Stimulated activated CD4-positive, alpha-beta T cell treated with anti-CD3 and anti-CD28 coated beads, TNF-alpha, amount 100 ng/mL, for 24 hours (primary cell): ENCODE data around the gene ARHGEF18.
"Not testable (repeated sequence)": the region's sequence is repeated elsewhere in the genome, so short reads cannot be mapped to it uniquely, and the experiment has no call there.

ENCODE experiments used
- DNase-seq, 3 experiments: peaks; one replicate each; pipeline ENCODE4 v3.0.0-alpha.2; 2020; ENCODE audit warnings: low read depth in 3 of 3

The ARHGEF18 gene

DNA sequence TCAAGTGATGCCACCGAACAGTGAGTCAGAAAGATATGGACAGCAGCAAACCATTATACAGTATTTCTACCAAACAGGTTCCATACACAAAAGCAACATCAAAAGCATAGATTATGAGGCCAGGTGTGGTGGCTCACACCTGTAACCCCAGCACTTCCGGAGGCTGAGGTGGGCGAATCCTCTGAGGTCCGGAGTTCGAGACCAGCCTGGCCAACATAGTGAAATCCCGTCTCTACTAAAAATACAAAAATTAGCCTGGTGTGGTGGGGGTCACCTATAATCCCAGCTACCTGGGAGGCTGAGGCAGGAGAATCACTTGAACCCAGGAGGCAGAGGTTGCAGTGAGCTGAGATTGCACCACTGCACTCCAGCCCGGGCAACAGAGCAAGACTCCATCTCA, 1.7 kb upstream of the ARHGEF18 start:
- DNase-seq, result not testable (repeated sequence)

DNA sequence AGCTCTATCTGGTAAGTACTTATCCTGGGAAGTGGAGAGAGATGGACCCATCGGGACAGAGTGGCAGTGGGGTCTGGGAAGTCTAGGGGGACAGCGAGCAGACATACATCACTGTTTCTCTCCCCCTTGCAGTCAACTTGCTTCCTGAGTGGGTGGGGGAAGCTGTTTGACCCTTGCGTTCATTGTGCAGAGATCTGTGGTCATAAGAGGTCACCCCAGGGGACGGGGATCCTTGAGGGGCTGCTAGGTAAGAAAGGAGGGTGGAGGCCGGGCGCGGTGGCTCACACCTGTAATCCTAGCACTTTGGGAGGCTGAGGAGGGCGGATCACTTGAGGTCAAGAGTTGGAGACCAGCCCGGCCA, 474 bp downstream of the ARHGEF18 start:
- DNase-seq, result no peak

DNA sequence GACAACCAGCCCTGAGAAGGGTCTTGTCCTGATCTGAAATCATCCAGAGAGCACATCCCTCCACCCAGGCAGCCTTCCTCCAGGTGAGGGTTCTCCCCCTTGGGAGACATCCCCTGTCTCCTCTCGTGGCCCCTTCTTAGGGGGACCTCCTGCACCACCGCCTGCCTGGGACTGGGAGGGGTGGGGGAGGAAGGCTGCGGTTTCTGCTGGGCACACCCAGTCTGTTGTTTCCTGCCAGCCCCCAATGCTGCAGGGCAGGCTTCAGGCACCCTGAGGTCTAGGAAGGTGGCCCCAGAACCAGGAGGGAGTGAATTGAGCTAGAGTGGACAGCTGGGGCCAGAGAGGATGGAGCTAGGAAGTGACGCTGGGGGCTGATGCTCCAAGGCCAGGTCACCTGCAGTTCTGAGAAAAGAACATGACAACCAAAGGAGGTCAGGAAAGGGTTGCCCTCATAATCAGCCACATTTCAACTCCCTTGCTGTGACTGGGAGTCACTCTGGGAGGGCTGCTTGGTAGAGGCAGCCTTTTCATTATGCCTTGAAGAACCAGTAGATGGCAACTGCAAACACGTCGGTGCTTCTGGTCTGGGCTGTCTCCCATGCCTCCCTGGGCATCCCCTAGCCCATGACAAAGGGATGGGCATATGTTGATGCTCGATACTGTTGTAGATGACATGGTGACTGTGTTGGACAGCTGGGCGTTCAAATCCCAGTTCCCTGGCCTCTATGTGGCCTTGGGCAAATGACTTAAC, 1.4 kb downstream of the ARHGEF18 start:
- DNase-seq, result no peak

DNA sequence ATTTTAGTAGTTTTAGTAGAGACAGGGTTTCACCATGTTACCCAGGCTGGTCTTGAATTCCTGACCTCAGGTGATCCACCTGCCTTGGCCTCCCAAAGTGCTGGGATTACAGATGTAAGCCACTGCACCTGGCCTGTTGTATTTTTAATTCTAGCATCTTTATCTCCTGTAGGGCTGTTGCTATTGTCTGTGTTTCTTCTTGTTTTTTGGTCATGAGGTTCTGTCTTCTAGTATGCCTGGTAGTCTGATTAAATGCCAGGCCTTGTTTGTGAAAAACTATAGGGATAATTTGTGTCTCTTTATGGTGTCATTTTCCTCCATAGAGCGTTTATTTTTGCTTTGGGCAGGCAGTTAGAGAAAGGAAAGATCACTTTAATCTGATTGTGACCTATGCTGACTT, 3.1 kb downstream of the ARHGEF18 start:
- no peak for DNase-seq

DNA sequence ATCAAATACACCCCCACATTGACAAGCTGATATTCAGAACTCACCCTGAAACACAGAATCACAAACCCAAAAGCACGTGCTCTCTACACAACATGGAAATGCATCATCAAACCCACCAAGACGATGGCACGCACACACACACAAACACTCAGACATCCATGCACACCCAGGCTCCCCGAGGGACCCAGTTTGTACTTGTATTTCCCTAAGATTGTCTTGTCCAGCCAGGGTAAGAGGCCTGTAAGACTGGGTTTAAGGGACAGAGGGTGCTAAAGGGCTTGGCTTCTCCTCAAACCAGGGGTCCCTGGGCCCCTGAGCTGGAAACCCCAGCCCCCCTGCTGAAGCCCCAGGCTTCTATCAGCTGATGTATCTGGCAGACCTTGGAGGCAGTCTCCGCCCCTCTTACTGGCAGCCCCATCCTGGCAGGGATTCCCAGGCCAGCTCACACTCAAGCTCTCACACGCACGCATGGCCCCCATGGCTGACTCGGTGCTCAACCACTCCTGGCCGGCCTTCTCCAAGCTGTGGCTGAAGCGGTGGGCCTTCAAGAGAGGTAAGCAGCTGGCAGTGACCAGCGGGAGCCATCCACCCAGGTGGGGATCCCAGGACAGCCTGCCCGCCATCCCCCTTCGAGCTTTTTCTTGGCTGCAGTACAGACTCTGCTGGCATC, 6.5 kb downstream of the ARHGEF18 start:
- DNase-seq, result no peak

DNA sequence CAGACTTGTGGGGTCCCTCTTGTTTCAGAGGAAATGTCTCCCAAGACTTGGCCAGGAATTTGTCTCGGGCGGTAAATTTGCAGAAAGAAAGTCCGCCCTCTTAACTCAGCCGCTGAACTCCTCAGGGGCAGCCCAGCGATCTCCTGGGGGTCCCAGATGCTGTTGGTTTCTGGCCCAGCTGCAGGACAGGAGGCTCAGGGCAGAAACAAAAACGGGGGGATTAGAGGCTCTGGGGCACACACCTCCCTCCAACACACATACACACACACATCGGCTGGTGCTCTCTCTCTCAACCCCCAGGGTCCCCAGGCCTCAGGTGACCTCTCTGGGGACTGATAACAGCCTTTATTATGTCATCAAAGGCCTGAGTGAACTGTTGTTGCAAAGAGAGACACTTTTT, 7.1 kb downstream of the ARHGEF18 start:
- no peak for DNase-seq

DNA sequence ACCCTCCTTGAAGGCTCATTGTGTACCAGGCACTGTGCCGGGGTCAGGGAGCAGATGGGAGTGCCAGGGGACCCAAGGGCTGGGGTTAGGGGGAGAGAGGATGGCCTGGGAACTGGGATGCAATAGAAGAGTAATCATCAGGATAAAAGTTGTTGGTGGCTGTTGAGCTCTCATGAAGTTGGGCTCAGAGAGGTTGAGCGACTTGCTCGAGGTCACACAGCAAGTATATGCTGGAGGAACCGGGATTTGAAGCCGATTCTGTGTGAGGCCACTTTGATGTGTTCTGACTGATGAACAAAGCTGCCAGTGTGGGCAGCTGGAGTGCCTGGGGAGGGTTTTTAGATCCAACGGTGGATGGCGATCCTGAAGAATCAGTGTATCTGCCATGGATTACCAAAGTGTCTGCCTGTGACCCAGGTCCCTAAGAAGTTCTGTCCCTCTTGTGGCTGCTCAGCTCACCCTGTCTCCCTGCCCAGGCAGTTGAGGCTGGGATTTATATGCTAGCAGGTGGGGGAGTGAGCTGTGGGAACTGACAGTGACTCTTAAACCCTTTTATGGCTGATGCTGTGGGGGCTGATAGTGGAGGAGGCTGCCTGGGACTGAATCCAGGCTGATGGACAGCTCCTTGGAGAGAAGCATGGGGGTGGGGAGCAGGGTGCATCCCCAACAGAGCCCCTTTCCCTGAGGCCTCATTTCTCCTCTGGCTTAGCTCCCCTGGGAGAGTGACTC, 8.3 kb downstream of the ARHGEF18 start:
- no peak for DNase-seq

DNA sequence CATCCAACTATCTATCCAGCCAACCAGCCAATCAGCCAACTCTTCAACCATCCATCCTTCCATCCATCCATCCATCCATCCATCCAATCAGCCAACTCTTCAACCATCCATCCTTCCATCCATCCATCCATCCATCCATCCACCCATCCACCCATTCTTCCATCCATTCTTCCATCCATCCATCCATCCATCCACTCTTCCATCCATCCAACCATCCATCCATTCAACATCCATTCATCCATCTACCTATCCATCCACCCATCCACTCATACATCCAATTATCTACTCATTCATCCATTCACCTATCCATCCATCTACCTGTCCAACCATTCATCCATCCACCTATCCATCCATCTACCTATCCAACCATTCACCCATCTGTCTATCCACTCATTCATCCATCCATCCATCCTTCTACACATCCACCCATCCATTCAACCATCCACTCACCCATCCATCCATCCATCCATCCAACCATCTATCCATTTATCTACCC, 9.4 kb downstream of the ARHGEF18 start:
- DNase-seq, result no peak

DNA sequence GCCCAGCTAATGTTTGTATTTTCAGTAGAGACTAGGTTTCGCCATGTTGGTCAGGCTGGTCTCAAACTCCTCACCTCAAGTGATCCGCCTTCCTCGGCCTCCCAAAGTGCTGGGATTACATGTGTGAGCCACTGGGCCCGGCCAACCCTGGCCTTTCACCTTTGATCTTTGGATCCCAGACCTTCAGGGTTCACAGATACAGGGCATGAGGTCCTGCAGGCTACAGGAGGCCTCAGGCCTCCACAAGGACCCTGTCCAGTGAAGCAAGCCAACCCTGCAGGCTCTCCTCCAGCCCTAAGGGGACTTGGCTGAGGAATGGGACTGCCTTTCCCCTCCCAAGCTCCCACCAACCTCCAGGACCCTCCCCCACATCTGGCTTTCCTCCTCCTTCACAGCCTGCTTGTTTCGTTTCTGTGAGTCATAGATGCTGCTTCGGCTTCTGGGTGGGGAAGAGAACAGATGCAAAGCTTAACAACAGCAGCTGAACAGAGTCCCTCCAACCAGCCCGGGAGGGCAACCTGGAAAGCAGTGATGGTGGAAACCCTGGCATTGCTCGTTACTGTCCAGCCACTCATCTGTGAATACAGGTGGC, 11.8 kb downstream of the ARHGEF18 start:
- no peak for DNase-seq

DNA sequence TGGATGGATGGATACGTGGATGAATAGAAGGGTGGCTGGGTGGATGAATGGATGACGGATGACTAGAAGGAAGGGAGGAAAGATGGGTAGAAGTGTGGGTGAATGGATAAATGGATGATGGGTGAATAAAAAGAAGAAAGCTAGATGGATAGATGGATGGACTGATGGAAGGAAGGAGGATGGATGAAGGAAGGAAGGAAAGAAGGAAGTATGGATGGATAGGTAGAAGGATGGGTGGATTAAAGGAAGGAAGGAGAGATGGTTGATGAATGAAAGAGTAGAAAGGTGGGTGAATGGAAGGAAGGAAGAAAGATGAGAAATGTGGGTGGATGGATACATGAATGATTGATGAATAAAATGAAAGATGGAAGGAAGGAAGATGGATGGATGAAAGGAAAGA, 14.5 kb downstream of the ARHGEF18 start:
- DNase-seq, result no peak

DNA sequence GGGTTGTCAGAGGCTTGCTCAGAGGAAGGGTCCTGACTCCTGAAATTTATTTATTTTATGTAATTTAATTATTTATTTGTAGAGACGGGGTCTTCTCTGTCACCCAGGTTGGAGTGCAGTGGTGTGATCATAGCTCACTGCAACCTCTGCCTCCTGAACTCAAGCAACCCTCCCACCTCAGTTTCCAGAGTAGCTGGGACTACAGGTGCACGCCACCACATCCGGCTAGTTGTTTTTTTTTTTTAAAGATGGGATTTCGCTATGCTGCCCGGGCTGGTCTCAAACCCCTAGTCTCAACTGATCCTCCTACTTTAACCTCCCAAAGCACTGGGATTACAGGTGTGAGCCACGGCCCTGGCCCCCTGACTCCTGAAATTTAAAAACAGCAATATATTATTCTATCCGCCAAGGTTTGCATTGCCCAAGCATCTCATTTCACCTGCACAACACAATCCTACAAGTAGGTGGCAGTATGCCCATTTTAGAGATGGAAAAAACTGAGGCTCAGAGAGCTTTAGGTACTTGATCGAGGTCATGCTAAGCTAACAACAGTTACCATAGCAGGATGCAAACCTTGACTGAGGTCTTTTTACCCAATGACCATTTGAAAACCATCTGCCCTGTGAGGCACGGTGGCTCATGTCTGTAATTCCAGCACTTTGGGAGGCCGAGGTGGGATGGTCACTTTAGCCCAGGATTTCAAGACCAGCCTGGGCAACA, 18.1 kb downstream of the ARHGEF18 start:
- DNase-seq, result no peak

DNA sequence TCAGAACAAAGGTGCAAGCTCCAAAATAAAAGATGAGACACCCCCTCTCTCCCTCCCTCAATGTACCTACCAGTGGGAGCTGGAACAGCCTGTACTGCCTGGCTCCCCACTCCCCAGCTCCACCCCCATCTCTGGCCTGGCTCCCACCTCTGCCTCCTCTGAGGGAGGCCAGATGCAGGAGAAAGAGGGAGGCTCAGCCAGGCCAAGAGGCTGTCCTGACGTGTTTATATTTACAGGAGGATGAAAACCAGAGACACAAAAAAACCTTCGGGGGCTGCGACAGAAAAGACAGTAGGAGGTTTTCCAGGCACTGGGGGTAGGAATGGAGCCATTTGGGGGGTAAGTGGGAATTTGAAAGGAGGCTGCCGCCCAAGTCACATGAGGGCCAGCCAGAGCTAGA, 19.7 kb downstream of the ARHGEF18 start:
- DNase-seq, result no peak

DNA sequence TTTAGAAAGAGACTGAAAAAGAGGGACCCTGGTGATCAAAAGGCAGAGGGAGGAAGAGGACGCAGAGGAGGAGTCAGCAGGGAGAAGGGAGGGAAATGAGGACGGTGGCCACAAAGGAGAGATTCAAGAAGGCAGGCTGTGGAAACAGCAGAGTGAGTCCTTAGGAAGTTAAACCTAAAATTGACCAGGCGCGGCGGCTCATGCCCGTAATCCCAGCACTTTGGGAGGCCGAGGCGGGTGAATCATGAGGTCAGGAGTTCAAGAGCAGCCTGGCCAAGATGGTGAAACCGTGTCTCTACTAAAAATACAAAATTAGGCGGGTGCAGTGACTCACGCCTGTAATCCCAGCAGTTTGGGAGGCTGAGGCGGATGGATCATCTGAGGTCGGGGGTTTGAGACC, 20.1 kb downstream of the ARHGEF18 start:
- not testable (repeated sequence) for DNase-seq

DNA sequence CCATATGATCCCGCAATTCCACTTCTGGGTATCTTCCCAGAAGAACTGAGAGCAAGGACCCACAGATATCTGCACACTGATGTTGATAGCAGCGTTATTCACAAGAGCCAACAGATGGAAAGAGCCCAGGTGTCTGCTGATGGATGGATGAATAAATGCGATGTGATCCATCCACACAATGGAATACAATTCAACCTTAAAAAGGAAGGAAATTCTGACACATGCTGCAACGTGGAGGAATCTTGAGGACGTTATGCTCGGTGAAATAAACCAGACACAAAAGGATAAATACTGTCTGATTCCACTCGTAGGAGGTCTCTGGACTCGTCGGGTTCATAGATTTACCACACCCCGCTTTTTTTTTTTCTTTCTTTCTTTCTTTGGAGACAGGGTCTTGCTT, 21.8 kb downstream of the ARHGEF18 start:
- DNase-seq, result no peak

DNA sequence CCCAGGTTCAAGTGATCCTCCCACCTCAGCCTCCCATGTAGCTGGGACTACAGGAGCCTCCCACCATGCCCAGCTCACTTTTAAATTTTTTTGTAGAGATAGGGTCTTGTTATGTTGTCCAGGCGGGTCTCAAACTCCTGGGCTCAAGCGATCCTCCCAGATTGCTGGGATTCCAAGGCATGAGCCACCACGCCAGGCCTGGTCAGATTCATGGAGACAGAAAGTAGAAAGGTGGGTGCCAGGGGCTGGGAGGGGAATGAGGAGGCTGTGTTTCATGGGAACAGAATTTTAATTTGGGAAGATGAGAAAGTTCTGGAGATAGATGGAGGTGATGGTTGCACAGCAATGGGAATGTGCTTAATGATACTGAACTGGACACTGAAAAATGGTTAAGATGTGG, 22.3 kb downstream of the ARHGEF18 start:
- no peak for DNase-seq

DNA sequence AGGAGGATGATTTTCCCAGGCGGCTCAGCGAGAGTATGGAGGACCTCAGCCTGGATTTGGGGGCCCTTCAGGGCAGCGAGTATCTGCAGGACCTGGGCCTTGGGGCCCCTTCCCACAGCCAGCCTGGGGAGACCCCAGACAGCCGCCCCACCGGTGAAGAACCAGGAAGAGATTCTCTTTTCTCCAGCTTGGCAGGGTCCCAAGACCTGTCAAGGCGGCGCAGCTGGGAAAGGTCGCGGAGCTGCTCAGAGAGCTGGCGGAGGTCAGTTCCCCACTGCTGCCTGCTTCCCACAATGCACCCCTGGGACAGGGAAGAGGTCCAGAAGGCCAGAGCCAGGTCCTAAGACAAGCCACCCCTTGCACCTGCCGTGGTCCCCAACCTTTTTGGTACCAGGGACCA, 24.1 kb downstream of the ARHGEF18 start:
- DNase-seq, result no peak

DNA sequence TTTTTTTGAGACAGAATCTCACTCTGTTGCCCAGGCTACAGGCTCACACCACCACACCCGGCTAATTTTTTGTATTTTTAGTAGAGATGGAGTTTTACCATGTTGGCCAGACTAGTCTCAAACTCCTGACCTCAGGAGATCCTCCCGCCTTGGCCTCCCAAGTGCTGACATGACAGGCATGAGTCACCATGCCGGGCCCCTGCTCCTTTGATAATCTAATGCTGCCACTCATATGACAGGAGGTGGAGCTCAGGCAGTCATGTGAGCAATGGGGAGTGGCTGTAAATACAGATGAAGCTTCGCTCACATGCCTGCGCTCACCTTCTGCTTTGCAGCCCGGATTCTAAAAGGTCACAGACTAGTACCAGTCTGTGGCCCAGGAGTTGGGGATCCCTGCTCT, 25.1 kb downstream of the ARHGEF18 start:
- peak in 1 of 3 experiments; percentile 22 for DNase-seq

DNA sequence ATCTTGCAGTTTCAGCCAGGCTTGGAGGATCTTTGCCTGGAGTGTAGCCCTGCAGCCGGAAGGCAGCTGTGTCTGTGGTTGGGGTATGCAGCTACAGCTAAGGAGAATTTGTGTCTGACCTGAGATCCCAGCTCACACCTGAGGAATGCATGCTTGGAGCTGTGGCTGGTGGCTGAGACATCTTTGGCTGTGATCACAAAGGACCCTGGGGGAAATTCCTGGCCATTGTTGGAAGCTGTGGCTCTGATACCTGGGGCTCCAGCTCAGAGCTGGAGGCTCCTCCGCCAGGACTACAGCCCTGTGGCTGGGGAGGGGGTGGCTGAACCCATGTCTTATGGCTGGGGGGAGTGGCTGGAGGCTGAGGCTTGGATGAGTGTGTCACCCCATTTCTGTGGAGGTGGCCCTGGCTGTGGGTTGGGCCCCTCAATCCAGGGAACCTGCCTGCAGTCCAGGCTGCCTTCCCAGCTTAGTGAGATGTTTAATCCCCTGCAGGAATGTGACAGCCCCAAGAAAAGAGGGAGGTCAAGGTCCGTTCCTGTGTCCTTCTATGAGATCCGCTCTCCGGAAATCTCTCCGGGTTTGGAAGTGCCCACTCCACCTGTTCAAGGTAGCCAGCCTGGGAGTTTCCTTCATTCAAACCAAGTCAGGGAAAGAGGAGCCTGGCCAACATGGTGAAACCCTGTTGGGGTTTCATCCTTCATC, 27.6 kb downstream of the ARHGEF18 start:
- no peak for DNase-seq

DNA sequence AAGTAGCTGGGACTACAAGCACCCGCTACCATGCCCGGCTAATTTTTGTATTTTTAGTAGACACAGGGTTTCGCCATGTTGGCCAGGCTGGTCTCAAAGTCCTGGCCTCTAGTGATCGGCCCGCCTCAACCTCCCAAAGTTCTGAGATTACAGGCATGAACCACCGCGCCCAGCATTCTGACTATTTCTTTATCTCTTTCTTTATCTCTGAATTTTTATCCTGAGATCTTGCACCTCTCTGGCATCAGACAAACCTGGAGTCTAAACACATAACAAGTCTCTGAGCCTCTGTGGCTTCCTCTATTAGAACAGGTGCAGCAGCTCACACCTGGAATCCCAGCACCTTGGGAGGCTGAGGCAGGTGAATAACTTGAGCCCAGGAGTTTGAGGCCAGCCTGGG, 28.5 kb downstream of the ARHGEF18 start:
- no peak for DNase-seq

DNA sequence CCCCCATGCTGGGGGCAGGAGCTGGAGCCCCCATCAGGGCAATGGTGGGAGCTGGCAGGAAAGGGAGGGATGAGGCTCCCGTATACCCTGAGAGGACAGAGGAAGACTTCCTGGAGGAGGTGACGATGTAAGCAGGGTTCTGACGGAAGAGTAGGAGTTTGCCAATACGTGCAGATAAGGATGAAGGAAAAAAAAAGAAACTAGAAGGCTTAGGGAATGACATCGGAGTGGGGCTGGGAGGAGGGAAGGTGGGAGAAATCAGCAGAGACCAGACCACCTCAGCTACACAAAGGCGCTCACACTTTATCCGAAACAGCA, 32.3 kb downstream of the ARHGEF18 start:
- no peak for DNase-seq

DNA sequence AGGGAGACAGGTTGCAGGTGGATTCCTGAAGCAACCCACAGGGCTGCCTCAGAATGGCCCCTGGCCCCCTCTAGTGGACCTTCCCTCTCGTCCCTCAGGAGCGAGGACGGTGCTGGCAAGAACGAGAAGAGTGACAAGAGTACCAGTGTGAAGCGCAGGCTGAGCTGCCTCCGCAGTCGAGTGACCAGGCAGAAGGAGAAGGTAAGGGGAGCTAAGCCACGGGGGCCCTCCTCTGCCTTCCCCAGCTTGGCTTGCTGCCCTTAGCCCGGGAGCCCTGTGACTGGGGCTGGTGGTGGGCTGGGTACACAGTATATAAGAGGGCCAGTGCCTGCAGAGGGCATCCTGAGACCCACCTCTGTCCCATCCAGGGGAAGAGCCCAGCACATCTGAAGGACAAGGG, 34.0 kb downstream of the ARHGEF18 start:
- no peak for DNase-seq
